BE2C (cell line): ENCODE measurements around the gene IFT20.

ENCODE experiments used
- DNase-seq: peaks from one replicate; pipeline ENCODE4 v3.0.0-alpha.2; 2020
- H3K27me3 ChIP-seq: fragments of 250-450 bp; sonication (Bioruptor Pico); 2 replicates; pipeline ENCODE4 v1.5.1; 2020; ENCODE audit warnings: mild to moderate bottlenecking
- H3K36me3 ChIP-seq: fragments of 250-450 bp; sonication (Bioruptor Pico); 2 replicates; pipeline ENCODE4 v1.5.1; 2020; ENCODE audit warnings: mild to moderate bottlenecking
- H3K4me1 ChIP-seq: fragments of 250-450 bp; sonication (Bioruptor Pico); 2 replicates; pipeline ENCODE4 v1.5.1; 2020
- H3K4me3 ChIP-seq: 2 replicates; pipeline ENCODE4 v1.5.1; 2011; ENCODE audit warnings: low read depth, low read length
- H3K9me3 ChIP-seq: fragments of 250-450 bp; sonication (Bioruptor Pico); 2 replicates; pipeline ENCODE4 v1.5.1; 2020
- CTCF ChIP-seq: IDR thresholded peaks from 2 replicates; pipeline ENCODE4 v1.5.1; 2012; ENCODE audit warnings: mild to moderate bottlenecking, low read depth, low read length

The IFT20 gene

GRCh38 chr17:28369684-28370034, 34.4 kb upstream of the IFT20 start:
- no peaks in the 10 kb centered on the region for H3K9me3 ChIP-seq
- no peaks in the 10 kb centered on the region for H3K36me3 ChIP-seq
- no peak for DNase-seq
- no peak for TF ChIP-seq CTCF
- H3K4me1 ChIP-seq, result peaks cover 5% of the 10 kb centered on the region; the same call in 1 of the 2 replicates
- no peak overlapping the region for H3K4me3 ChIP-seq
- no peaks in the 10 kb centered on the region for H3K27me3 ChIP-seq

DNA sequence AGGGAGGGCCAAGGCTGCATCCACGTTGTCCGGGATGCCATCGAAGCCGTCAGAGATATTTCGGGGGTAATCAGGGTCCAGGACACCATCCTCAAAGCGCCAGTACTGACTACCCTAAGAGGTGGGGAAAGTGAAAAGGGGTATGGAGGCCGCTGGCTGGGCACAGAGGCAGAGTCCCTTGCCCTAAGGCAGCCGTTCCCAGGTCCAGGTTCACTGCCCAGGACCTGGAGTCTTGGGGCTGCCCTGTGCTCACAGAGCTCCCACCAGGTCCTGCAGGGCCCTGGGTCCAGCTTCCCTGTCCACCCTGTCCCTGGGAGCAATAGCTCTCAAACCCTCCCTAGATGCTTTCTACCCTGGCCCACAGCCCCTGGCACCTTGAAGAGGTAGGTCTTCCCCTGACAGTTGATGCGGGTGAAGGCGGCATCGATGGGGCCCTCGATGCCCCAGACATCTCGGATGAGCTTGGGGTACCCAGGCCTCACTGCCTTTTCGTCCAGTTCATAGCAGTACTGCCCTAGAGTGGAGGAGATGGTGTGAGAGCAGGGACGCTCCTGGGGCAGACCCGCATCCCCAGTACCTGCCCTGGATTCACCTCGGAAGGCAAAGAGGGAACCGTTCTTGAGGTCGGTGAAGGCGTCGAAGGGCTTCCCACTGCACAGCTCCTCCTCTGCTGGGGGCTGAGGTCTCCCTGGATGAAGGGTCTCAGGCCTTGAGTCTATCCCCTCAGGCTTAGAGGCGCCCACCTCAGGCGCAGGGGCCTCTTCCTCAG, 33.8 kb upstream of the IFT20 start:
- H3K4me3 ChIP-seq, result no peak overlapping the region
- DNase-seq, result no peak

DNA sequence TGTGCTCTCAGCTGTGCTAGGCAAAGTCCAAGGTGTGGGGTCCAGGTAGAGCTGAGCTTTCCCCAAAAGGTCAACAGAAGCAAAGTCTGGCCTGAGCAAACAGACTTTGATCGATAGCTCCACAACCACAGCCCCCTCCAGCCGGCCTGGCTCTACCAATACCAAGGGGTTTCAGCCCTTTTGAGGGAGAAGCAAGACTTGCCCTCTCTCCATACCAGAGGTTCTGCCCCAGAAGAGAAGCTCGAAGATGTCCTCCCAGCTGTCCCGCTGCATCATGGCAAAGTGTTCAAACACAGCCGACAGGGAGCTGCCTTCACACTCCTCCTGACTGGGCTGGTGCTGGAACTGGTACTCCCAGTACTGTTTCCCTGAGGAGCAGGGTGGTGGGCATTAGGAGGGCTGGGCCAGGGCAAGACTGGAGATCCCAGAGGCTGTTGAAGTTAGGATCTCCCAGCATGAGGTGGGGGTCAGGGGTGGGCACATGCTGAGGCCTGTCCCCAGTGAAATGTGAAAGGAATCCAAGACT, 33.1 kb upstream of the IFT20 start:
- Histone ChIP-seq H3K4me3 (no peak overlapping the region), H3K27me3 (no peaks in the 10 kb centered on the region), H3K36me3 (no peaks in the 10 kb centered on the region), H3K9me3 (no peaks in the 10 kb centered on the region), H3K4me1 (peaks cover 5% of the 10 kb centered on the region; the same call in 1 of the 2 replicates)
- TF ChIP-seq CTCF, result no peak
- DNase-seq, result no peak

More for the DNA sequence above, 33.8 kb upstream of the IFT20 start:
- Histone ChIP-seq H3K27me3 (no peaks in the 10 kb centered on the region), H3K4me1 (peaks cover 5% of the 10 kb centered on the region; the same call in 1 of the 2 replicates), H3K36me3 (no peaks in the 10 kb centered on the region), H3K9me3 (no peaks in the 10 kb centered on the region)
- TF ChIP-seq CTCF, result no peak

- DNase-seq, result no peak
- no peak for TF ChIP-seq CTCF
- Histone ChIP-seq H3K36me3 (no peaks in the 10 kb centered on the region), H3K4me1 (peaks cover 5% of the 10 kb centered on the region; the same call in 1 of the 2 replicates), H3K27me3 (no peaks in the 10 kb centered on the region), H3K4me3 (no peak overlapping the region), H3K9me3 (no peaks in the 10 kb centered on the region)
These were observed 32.5 kb upstream of the IFT20 start for GRCh38 chr17:28367641-28368305.

GRCh38 chr17:28366605-28367004, 31.3 kb upstream of the IFT20 start:
- TF ChIP-seq CTCF, result no peak
- H3K27me3 ChIP-seq, result no peaks in the 10 kb centered on the region
- no peak for DNase-seq
- H3K4me1 ChIP-seq, result peaks cover 5% of the 10 kb centered on the region; the same call in 1 of the 2 replicates
- H3K4me3 ChIP-seq, result no peak overlapping the region
- H3K36me3 ChIP-seq, result no peaks in the 10 kb centered on the region
- no peaks in the 10 kb centered on the region for H3K9me3 ChIP-seq

DNA sequence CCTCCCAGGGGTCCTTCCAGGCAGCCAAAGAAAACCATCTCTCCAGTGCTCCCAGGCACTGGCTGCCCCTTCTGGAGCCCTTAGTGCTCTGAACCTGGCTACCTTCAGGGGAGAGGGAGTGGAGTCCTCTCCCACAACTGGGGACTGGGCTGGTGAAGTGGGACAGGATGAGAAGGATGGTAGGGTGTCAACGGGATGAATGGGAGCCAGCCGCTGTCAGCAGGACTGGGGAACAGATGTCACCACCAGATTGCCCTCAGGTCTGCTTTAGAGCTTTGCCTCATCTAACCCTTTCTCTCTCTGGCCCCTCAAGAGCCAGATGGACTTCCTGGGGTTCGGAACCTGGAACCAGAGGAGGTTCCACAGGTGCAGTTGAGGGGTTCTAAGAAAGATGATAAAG, 30.2 kb upstream of the IFT20 start:
- H3K4me3 ChIP-seq, result no peak overlapping the region
- peaks cover 2% of the 10 kb centered on the region; the same call in 1 of the 2 replicates for H3K4me1 ChIP-seq
- no peak for DNase-seq
- H3K27me3 ChIP-seq, result no peaks in the 10 kb centered on the region
- no peak for TF ChIP-seq CTCF
- H3K36me3 ChIP-seq, result 0 out of 2 replicates have a peak, but pooled peaks cover 3% of the 10 kb centered on the region
- H3K9me3 ChIP-seq, result no peaks in the 10 kb centered on the region
